GM19240 (cell line): Measurements from ENCODE around the gene MAPKAP1.

Experiments
- DNase-seq: peaks from one replicate; pipeline ENCODE4 v3.0.0; 2011; ENCODE audit warnings: low spot score; ENCODE audit not compliant: insufficient read length

MAPKAP1 gene

DNA sequence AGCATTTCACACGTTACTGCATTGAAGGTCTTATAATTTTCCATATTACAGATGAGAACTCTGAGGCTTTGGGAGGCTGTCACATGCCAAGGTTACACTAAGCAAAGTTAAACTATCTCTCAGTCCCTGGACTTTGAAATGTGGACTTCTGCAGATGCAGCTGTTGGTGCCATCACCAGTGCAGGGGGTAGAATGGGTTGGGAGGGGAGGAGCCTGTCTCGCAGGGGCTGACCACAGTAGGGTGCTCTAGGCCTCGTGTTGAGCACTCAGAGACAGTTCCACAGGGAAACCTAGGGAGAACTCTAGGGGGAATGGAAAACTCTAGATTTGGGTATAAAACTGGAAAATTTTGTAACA is 220.9 kb downstream of the MAPKAP1 start:
- DNase-seq = no peak

- no peak for DNase-seq
These were observed 221.4 kb downstream of the MAPKAP1 start for GRCh38 chr9:125485471-125486151.

DNA sequence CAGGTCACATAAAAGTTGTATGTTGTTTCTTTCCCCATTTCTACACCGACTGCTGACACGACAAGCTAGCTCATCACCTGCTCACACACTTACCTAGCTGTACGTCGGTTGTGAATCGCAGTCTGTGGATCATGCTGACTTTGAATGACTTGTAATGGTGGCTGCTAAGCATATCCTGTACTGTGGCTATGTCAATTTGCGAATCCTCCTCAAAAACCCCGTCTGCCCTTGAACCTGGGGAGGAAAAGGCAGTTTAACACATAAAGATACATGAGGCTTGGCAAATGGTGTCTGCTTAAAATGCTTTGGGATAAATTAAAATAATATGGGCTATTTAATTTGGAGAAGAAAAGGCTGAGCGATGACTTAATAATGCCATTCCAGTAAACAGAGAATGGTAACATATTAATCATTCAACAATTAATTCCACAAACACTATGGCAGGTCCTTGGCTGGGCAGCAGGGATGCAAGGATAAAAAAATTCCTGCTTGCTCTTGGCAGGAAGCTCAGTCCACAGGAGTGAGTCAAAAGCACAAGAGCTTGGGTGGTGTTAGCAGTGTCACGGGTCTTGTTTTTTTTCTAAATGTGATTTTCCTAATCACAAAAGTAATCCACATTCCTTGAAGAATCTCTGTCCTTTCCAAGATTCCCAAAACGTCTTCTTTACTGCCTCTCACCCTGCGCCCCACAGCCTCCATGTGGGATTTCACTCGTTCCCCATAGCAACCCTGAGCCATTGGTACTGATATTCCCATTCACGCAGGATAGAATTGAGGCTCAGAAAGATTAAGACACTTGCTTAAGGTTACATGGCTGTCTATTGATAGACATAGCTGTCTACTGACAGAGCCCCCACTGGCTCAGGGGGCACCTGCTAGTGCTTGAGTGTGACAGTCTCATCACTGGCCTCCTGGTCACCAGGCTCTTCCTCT is 222.4 kb downstream of the MAPKAP1 start:
- DNase-seq = no peak

- no peak for DNase-seq
These were observed 223.3 kb downstream of the MAPKAP1 start for GRCh38 chr9:125483697-125484096.

DNA sequence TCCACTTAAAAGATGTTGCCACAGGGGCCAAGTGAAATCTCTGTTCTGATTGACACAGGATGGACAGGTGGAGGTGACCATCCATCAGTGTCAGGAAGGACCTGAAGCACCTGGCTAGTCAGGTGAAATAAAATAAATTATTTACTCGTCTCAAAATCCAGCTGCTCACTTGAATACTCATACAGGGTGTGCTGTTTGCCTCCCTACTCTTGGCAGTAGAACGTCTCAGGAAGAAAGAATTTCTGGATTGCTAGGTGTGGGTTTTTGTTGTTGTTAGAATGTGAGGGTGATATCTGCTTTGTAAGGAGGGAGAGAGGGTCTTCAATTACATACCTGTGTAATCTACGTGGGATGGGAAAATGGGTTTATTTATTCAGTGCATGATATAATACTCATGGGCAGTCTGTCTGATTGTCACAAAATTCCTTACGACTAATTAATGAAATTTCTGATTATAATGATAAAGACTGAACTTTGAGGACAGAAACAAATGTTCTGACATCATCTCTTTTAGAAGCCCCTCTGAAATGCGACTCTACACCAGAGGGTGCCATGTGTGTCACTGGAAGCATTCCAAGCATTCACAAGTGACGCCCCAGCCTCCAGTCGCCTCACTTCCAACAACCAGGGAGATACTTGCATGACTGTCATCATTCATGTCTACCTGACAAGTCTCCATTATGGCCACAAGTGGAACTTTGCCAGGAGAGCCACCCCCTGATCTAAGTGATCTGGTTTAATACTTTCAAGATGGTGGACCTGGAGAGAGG is 227.0 kb downstream of the MAPKAP1 start:
- DNase-seq = no peak

- DNase-seq = no peak
These were observed 229.9 kb downstream of the MAPKAP1 start for GRCh38 chr9:125477089-125477544.

DNA sequence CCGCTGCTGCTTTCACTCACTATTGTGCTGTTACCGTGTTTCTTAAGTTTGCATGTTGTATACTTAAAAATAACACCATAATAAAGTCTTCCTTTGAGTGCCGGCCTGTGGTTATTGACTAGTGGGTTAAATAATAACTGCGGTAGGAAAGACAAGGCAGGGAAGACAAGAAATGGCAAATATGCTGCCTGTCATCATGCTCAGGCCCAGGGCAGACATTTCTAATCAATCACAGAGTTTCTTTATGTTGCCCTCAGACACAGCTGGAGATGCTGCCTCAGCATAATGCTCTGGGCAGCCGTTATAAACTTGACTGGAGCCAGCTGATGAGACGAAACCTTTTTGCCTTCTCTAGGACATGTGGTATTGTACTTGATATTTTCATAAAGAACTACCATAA is 230.4 kb downstream of the MAPKAP1 start:
- no peak for DNase-seq

DNA sequence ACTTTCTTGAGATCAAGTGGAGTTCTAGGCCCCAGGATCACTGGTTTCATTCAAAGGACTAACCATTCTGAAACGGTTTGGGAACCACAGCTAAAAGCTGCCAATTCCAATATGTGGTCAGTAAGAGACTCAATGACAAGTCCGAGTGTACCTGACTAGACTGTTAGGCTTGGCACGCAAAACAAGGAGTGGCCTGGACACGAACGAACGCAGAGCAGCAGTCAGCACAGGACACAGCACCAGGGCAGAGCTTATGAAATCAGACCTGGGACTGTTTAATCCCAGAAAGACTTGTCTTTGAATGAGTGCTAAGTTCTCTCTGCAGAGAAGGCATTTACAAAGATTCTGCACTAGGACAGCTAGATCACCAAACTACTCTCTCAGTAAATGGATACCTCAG is 231.6 kb downstream of the MAPKAP1 start:
- no peak for DNase-seq

DNA sequence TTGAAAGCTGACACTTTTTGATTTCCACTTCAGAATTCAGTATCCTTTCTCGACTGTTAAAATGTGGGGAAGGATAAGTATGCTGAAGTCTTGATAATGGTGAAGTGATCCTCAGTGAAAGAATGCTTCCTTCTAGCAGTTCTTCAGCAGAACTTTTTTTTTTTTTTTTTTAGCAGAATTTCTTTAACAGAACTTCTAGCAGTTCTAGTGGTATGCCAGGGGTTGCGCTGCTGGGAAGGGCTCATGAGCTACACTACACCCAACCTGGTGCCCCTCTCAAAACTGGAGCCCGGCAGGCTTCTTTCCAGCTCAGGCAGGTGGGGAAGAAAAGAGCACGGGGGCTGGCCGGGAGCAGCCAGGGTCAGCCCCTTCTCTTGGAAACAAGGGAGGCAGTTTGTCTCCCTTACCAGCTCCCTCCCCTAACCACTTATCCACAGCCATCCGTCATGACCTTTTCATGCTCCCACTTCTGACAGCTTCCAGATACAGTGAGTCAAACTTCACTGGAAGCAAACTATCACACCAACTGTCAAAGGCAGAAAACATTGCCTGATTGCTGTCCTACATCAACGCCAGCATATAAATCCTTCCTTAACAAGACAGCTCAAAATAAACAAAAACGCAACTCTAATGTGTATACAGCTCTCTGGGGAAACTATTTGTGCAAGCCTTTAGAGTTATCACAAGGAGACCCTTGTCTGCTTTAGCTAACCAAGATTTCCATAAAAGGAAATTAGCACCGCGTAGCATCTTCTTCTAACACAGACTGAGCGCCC is 233.9 kb downstream of the MAPKAP1 start:
- DNase-seq = no peak

DNA sequence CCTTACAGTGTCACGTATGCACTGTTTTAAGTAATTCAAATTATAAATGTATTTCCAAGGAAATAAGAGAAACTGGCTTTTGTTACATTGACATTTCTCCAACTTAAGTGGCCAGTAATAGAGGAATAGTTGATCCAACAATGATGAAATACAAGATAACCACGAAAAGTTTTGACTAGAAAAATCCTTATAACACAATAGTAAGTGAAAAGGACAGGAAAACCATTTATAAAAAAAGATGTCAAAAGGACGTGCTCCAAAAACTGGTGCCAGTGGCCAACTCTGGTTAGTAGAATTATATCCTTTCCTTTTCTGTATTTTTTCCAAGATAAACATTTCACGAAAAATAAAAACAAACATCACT is 234.5 kb downstream of the MAPKAP1 start:
- DNase-seq = no peak

DNA sequence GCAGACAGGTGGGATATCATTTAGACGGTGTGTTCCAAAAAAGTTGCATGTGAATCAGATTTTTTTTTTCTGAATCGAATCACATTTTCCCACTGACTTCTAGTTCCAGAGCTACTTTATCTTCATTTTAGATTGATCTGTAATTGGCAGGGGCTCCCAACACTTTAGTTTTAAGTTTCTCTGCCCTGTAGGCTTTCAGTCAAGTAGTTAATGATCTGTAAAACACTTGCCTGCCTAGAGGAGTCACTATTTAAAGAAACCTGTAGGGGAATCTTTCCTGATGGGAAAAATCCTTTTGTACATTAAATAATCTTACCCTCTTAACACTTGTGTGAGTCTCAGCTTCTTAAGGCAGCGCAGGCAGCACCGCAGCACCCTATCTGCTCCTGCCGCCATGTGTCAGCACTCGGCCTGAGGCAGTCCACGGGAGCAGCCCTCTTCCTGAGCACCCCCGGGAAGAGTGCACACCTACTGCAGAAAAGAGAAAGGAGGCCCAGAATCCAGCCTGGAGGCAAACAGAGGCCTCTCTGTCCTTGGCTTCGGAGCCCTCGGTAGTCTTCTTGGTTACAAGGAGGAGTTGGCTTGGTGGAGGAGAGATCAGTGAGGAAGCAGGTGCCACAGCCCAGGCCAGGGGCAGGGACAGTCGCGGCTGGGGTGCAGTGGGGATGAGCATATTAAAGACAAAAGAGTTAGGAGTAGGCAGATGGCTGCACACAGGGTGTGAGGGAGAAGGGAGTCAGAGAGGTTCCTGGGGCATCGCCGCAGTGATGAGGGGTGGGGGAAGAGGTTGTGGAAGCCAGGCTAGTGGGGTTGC is 236.0 kb downstream of the MAPKAP1 start:
- DNase-seq = no peak

GRCh38 chr9:125470189-125470588 is 236.8 kb downstream of the MAPKAP1 start:
- DNase-seq = no peak

DNA sequence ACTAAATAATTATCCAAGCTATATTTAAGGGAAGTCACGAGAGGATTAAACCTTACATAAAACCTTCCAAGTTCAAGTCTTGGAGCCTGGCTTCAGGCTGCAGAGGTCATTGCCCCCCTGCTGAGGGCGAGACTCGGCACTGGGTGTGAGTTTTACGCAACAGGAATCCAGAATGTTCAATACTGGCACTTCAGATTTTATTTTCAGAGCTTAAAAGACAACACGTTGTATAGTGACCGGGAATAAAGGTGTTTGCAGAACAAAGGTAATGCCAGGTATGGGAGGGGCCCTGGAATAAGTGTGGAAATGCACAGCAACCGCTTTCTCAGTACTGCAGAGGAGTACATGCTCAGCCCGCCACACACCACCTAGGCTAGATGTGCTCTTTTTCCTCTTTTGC is 238.4 kb downstream of the MAPKAP1 start:
- no peak for DNase-seq

- no peak for DNase-seq
These were observed 239.8 kb downstream of the MAPKAP1 start for GRCh38 chr9:125467116-125467740.

GRCh38 chr9:125466411-125466810 is 240.6 kb downstream of the MAPKAP1 start:
- no peak for DNase-seq

DNA sequence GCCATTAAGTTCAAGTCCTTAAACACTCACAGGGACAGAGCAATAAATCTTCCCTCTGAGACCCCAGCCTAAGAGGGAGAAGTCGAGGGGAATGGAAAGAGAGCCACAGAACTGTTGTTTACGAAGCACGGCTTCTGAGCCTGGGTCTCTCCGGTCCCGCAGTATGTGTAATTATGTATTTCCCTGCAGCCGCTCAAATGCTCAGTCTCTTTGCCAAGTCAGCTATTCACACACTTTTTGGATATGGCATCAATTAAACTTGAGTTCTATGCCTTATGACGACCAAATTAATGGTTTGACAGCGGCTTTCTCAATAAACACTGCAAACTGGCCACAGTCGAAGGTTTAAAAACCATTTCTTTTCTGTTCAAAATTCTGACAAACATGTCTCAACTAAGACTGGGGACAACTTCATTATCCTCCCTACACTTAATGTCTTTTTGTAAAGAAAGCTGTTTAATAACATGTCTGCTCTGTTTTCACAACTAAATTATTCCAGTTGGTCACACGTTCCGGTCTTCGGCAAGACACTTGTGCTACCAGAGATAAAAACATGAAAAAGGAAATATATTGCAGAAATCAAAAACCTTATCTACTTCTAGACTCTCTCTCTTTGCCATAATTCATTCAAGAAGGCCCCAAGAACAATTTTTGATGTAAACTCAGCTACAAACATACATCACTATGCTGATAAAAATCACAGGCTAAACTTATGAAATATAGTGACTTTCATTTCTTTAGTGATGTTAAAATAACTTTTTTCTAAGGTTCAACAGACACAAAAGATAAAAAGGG is 242.2 kb downstream of the MAPKAP1 start:
- DNase-seq = no peak

- DNase-seq = no peak
These were observed 243.1 kb downstream of the MAPKAP1 start for GRCh38 chr9:125463926-125464325.

GRCh38 chr9:125462861-125463291 is 244.1 kb downstream of the MAPKAP1 start:
- DNase-seq = no peak

GRCh38 chr9:125461636-125462190 is 245.3 kb downstream of the MAPKAP1 start:
- no peak for DNase-seq
